Calu3 (cell line): ENCODE data around the gene DOCK1. TPM values are rescaled to one million over a fixed set of nuclear protein-coding genes. Genes with fewer than 3 reads are reported as not detected.

ENCODE experiments used
- BruUV-seq: library from RNA; stranded (reverse); fragments of 400-500 nt; replicated peaks from 2 replicates; lab custom pipeline; 2021; lab: Mats Ljungman, UMichigan
- CTCF ChIA-PET: fragments of 300-600 bp; sonication (Branson Sonifier 250); formaldehyde crosslinking; loops from one replicate; lab custom pipeline; 2022; ENCODE audit warnings: antibody characterized with exemption; lab: Charles Lee
- DNase-seq: peaks from one replicate; pipeline ENCODE4 v3.0.0; 2022
- H3K27ac Mint-ChIP-seq: one replicate; pipeline ENCODE4 v1.8.0; 2022; ENCODE audit warnings: mixed read lengths; ENCODE audit not compliant: unreplicated experiment
- H3K27me3 Mint-ChIP-seq: one replicate; pipeline ENCODE4 v1.8.0; 2022; ENCODE audit warnings: mixed read lengths; ENCODE audit not compliant: unreplicated experiment
- H3K36me3 Mint-ChIP-seq: one replicate; pipeline ENCODE4 v1.8.0; 2022; ENCODE audit warnings: mild to moderate bottlenecking, moderate library complexity, mixed read lengths; ENCODE audit not compliant: insufficient read depth, unreplicated experiment
- H3K4me1 Mint-ChIP-seq: one replicate; pipeline ENCODE4 v1.8.0; 2022; ENCODE audit warnings: mild to moderate bottlenecking, low read depth, mixed read lengths; ENCODE audit not compliant: unreplicated experiment
- H3K4me3 Mint-ChIP-seq: one replicate; pipeline ENCODE4 v1.8.0; 2022; ENCODE audit warnings: mild to moderate bottlenecking, low read depth, moderate library complexity, mixed read lengths; ENCODE audit not compliant: unreplicated experiment
- H3K9me3 Mint-ChIP-seq: one replicate; pipeline ENCODE4 v1.8.0; 2022; ENCODE audit warnings: low read depth, mixed read lengths; ENCODE audit not compliant: unreplicated experiment
- intact Hi-C: fragments of 100-400 bp; cut with micrococcal nuclease; formaldehyde crosslinking; loops from one replicate; pipeline ENCODE4 v1.10.0; 2022; ENCODE audit not compliant: unreplicated experiment
- total RNA-seq: library from RNA; stranded (reverse); gene quantifications from 2 replicates; pipeline ENCODE4 v1.2.3, GENCODE V29; 2022
- TF ChIP-seq, protein P1 (sequence below): fragments of 200-600 bp; IDR thresholded peaks from one replicate; pipeline ENCODE4 v1.8.0; 2022; ENCODE audit warnings: antibody characterized with exemption; ENCODE audit not compliant: unreplicated experiment

Gene DOCK1
- total RNA-seq, 1 experiment from 2014 or later = 34.2 TPM

DNA sequence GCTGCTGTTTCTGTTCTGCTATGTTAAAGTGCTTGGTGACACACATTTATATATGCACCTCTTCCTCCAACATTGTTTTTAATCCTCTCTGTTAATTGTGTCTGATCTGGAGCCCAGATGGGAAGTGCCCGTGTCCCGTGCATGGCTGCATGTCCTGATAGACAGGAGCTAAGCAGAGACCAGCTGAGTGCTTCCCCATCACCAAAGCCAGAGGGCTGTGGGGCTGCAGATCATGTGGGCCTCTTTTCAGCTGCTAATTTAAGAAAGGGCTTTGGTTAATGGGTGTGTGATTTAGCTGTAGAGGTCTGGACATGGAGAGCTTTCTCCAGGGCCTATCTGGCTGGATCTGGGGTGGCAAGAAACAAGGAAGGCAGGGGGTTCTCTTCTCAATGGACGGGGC, 547.3 kb downstream of the DOCK1 start:
- TF ChIP-seq, protein P1, sequence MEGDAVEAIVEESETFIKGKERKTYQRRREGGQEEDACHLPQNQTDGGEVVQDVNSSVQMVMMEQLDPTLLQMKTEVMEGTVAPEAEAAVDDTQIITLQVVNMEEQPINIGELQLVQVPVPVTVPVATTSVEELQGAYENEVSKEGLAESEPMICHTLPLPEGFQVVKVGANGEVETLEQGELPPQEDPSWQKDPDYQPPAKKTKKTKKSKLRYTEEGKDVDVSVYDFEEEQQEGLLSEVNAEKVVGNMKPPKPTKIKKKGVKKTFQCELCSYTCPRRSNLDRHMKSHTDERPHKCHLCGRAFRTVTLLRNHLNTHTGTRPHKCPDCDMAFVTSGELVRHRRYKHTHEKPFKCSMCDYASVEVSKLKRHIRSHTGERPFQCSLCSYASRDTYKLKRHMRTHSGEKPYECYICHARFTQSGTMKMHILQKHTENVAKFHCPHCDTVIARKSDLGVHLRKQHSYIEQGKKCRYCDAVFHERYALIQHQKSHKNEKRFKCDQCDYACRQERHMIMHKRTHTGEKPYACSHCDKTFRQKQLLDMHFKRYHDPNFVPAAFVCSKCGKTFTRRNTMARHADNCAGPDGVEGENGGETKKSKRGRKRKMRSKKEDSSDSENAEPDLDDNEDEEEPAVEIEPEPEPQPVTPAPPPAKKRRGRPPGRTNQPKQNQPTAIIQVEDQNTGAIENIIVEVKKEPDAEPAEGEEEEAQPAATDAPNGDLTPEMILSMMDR = no peak
- no peaks in the 10 kb centered on the region for H3K36me3 Mint-ChIP-seq
- intact Hi-C loops = no loop called here
- no peaks in the 10 kb centered on the region for H3K27me3 Mint-ChIP-seq
- no peak for DNase-seq
- no peak overlapping the region for H3K27ac Mint-ChIP-seq
- H3K4me3 Mint-ChIP-seq = no peak overlapping the region
- no peaks in the 10 kb centered on the region for H3K4me1 Mint-ChIP-seq
- no TSS peak for BruUV-seq
- peaks cover 3% of the 10 kb centered on the region for H3K9me3 Mint-ChIP-seq
- CTCF ChIA-PET = no interaction called here

- Mint-ChIP-seq H3K4me3 (no peak overlapping the region), H3K4me1 (no peaks in the 10 kb centered on the region), H3K27ac (no peak overlapping the region), H3K9me3 (peaks cover 3% of the 10 kb centered on the region), H3K27me3 (no peaks in the 10 kb centered on the region), H3K36me3 (no peaks in the 10 kb centered on the region)
- no TSS peak for BruUV-seq
- no peak for DNase-seq
- CTCF ChIA-PET = no interaction called here
- TF ChIP-seq, protein P1 = no peak
- intact Hi-C loops = no loop called here
Measured at GRCh38 chr10:127453706-127454105, 548.5 kb downstream of the DOCK1 start.

- DNase-seq = no peak
- H3K27me3 Mint-ChIP-seq = no peaks in the 10 kb centered on the region
- no peaks in the 10 kb centered on the region for H3K4me1 Mint-ChIP-seq
- H3K4me3 Mint-ChIP-seq = no peak overlapping the region
- H3K27ac Mint-ChIP-seq = no peak overlapping the region
- intact Hi-C loops = no loop called here
- peaks cover 3% of the 10 kb centered on the region for H3K9me3 Mint-ChIP-seq
- CTCF ChIA-PET = no interaction called here
- no TSS peak for BruUV-seq
- no peaks in the 10 kb centered on the region for H3K36me3 Mint-ChIP-seq
- TF ChIP-seq, protein P1 = no peak
Measured at GRCh38 chr10:127456122-127456521, 550.9 kb downstream of the DOCK1 start.

DNA sequence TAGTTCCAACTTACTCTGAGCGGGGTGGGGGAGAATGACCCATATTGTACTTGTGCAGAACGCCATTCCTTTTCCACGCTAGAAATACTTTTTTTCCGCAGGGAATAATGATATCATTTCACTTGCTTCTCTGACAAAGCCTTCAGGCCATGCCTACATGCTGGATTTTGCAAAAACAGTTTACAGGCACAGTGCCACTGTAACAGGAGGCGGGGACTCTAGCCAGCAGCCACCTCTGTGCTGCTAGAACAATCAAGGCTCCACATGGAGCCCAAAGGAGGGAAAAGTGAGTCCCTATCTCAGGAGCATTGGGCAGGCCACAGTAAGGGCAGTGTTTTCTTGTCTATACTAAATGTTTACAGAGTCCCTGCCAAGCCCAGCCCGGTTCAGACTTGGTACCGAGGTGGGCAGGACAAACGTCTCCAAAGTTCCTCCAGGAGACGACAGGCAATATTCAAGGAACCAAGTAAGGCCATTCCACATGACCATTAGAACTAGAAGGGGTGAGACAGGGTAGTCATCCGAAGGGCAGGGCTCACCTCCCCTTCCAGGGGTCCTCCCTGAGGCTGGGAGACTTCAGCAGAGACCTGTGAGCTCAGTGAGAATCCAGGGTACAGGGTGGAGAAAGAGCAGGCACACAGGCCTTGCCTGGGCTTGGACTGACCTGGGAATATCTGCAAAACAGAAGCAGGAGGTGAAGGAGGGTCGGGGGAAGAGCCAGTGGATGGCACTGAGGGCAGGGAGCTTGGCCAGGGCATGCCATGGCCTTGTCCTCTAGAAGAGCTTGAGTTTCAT, 553.0 kb downstream of the DOCK1 start:
- Mint-ChIP-seq H3K9me3 (peaks cover 3% of the 10 kb centered on the region), H3K4me1 (no peaks in the 10 kb centered on the region), H3K4me3 (no peak overlapping the region), H3K27me3 (peaks cover 2% of the 10 kb centered on the region), H3K27ac (no peak overlapping the region), H3K36me3 (no peaks in the 10 kb centered on the region)
- CTCF ChIA-PET = interaction anchor here (0.6 kb wide), 1 partner anchor 21 kb away, joined by 13 read pairs; no protein-coding TSS in a partner anchor
- no TSS peak for BruUV-seq
- DNase-seq = no peak
- intact Hi-C loops = no loop called here
- TF ChIP-seq, protein P1 = no peak
